Measurements from ENCODE around the gene CRIM1. TPM values are rescaled to one million over a fixed set of nuclear protein-coding genes. Genes with fewer than 3 reads are reported as not detected.

Gene CRIM1
- total RNA-seq, 1 experiment from 2014 or later, result 27.6 TPM

- no peak overlapping the region for H3K4ac ChIP-seq (ENCODE audit: low read depth, low read length)
- Mint-ChIP-seq H3K4me3 (no peak overlapping the region), H3K9me3 (peaks cover 37 to 43% of the 10 kb centered on the region in 2 experiments), H3K4me1 (peaks cover 5 to 9% of the 10 kb centered on the region in 2 experiments; a peak in 3 of 4 replicates), H3K27me3 (ENCODE audit: low read depth) (peaks cover 4% of the 10 kb centered on the region), H3K27ac (no peak overlapping the region), H3K36me3 (ENCODE audit: insufficient read depth in 1 of 3, low read depth in 3 of 3) (peaks cover 19 to 39% (median 33%) of the 10 kb centered on the region in 3 experiments)
- TF ChIP-seq, protein P1, sequence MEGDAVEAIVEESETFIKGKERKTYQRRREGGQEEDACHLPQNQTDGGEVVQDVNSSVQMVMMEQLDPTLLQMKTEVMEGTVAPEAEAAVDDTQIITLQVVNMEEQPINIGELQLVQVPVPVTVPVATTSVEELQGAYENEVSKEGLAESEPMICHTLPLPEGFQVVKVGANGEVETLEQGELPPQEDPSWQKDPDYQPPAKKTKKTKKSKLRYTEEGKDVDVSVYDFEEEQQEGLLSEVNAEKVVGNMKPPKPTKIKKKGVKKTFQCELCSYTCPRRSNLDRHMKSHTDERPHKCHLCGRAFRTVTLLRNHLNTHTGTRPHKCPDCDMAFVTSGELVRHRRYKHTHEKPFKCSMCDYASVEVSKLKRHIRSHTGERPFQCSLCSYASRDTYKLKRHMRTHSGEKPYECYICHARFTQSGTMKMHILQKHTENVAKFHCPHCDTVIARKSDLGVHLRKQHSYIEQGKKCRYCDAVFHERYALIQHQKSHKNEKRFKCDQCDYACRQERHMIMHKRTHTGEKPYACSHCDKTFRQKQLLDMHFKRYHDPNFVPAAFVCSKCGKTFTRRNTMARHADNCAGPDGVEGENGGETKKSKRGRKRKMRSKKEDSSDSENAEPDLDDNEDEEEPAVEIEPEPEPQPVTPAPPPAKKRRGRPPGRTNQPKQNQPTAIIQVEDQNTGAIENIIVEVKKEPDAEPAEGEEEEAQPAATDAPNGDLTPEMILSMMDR (conservative IDR thresholded peaks at IDR 0.05), result peak; percentile 26; the same call in 1 of the 3 replicates
- H3K79me1 ChIP-seq (ENCODE audit: insufficient read depth, low read depth, low read length, poor library complexity, severe bottlenecking), result no peaks in the 10 kb centered on the region
- no peak overlapping the region for H3K27ac ChIP-seq (ENCODE audit: insufficient read length, low read depth, low read length)
- H3T11ph ChIP-seq (ENCODE audit: low read length), result no peak overlapping the region
- no peak overlapping the region for H3K14ac ChIP-seq (ENCODE audit: insufficient read depth, low read length)
- H3K27me3 ChIP-seq (ENCODE audit: insufficient read depth, low read length), result no peaks in the 10 kb centered on the region
- no peak overlapping the region for H2BK5ac ChIP-seq (ENCODE audit: insufficient read length, low read length)
- H4K91ac ChIP-seq (ENCODE audit: insufficient read length, low read depth, low read length), result no peak overlapping the region
- H3K18ac ChIP-seq (ENCODE audit: insufficient read length, low read depth, low read length), result no peak overlapping the region
- H3K23ac ChIP-seq (ENCODE audit: insufficient read length, low read depth, low read length), result no peak overlapping the region
- H2BK120ac ChIP-seq (ENCODE audit: low read depth, low read length, poor library complexity, severe bottlenecking), result no peak overlapping the region
- H4K8ac ChIP-seq (replicated peaks; ENCODE audit: insufficient read length, low read depth, low read length), result no peak overlapping the region
- H3K9me3 ChIP-seq (ENCODE audit: control insufficient read depth, low read depth, low read length), result peaks cover 5% of the 10 kb centered on the region
- no peak overlapping the region for H2AK5ac ChIP-seq (ENCODE audit: insufficient read length, low read length)
- WGBS (ENCODE audit: extremely low coverage, insufficient read length, low lambda C conversion rate), result no CpG with 5 or more reads among the region's 1 CpG
- no peak overlapping the region for H4K5ac ChIP-seq (ENCODE audit: insufficient read length, low read depth, low read length)
- H2AFZ ChIP-seq (ENCODE audit: low read length), result no peak overlapping the region
- no peaks in the 10 kb centered on the region for H3K23me2 ChIP-seq (ENCODE audit: insufficient read length, low read depth, low read length, poor library complexity, severe bottlenecking)
- H2BK20ac ChIP-seq (ENCODE audit: low read depth, low read length, poor library complexity, severe bottlenecking), result no peak overlapping the region
- no peaks in the 10 kb centered on the region for H4K20me1 ChIP-seq (ENCODE audit: control insufficient read depth, insufficient read depth, insufficient read length)
- H2BK12ac ChIP-seq (ENCODE audit: insufficient read length, low read depth, low read length), result no peak overlapping the region
- H3K79me2 ChIP-seq (ENCODE audit: insufficient read depth, low read length), result no peaks in the 10 kb centered on the region
- H3K9ac ChIP-seq (ENCODE audit: extremely low read depth, insufficient read length, low read length), result no peak overlapping the region
- no peak overlapping the region for H3K4me2 ChIP-seq (ENCODE audit: insufficient read depth, insufficient read length, low read length)
- no peak overlapping the region for H2BK15ac ChIP-seq (ENCODE audit: low read depth, low read length)
- no peak for DNase-seq
- H3K4me1 ChIP-seq (ENCODE audit: insufficient read depth, low read length), result no peaks in the 10 kb centered on the region
- no peak overlapping the region for H3K56ac ChIP-seq (ENCODE audit: insufficient read length, low read depth, low read length)
Observed at GRCh38 chr2:36318547-36318946, 37.0 kb upstream of the CRIM1 start.
